Naive thymus-derived CD8-positive, alpha-beta T cell (primary cell): ENCODE data around the gene NMNAT2. TPM values are rescaled to one million over a fixed set of nuclear protein-coding genes. Genes with fewer than 3 reads are reported as not detected.
"Not testable (repeated sequence)": the region's sequence is repeated elsewhere in the genome, so short reads cannot be mapped to it uniquely, and the experiment has no call there.

Experiments
- ATAC-seq, 2 donors: fragments of 150-1000 bp; cut with Tn5 transposase in 1 of 2; sonication (Bioruptor Pico), chemical (Tn5 transposase) in 1 of 2; 1 replicate in 1 of 2; 2 replicates in 1 of 2; pipeline ENCODE4 v1.10.0; 2021; ENCODE audit warnings: mild to moderate bottlenecking in 2 of 2, moderate library complexity in 2 of 2
- POLR2A ChIA-PET: fragments of 350-600 bp; sonication (Branson Sonifier 250); formaldehyde crosslinking; loops from one replicate; lab custom pipeline; 2021; ENCODE audit warnings: antibody characterized with exemption; lab: Charles Lee
- DNase-seq, 10 donors: peaks; one replicate each; pipeline versions ENCODE4 v3.0.0 to v3.0.0-alpha.2; 2020 to 2022
- H3K27ac Mint-ChIP-seq, 10 donors: one replicate each; pipeline ENCODE4 v1.8.0; 2020 to 2022; ENCODE audit warnings: mild to moderate bottlenecking in 10 of 10, mixed read lengths in 10 of 10, moderate library complexity in 4 of 10, inconsistent platforms in 1 of 10
- H3K27me3 Mint-ChIP-seq, 5 donors: one replicate each; pipeline ENCODE4 v1.8.0; 2021 to 2022; ENCODE audit warnings: mixed read lengths in 5 of 5
- H3K36me3 Mint-ChIP-seq, 3 donors: one replicate each; pipeline ENCODE4 v1.8.0; 2020 to 2022; ENCODE audit warnings: mixed read lengths in 3 of 3, mild to moderate bottlenecking in 2 of 3, inconsistent platforms in 1 of 3
- H3K4me1 Mint-ChIP-seq, 4 donors: one replicate each; pipeline ENCODE4 v1.8.0; 2021 to 2022; ENCODE audit warnings: mixed read lengths in 4 of 4
- H3K4me3 Mint-ChIP-seq, 10 donors: one replicate each; pipeline ENCODE4 v1.8.0; 2020 to 2022; ENCODE audit warnings: mild to moderate bottlenecking in 10 of 10, mixed read lengths in 10 of 10, moderate library complexity in 6 of 10, inconsistent platforms in 1 of 10
- H3K9me3 Mint-ChIP-seq, 9 donors: one replicate each; pipeline ENCODE4 v1.8.0; 2020 to 2022; ENCODE audit warnings: mixed read lengths in 9 of 9, mild to moderate bottlenecking in 3 of 9, inconsistent platforms in 1 of 9, moderate library complexity in 1 of 9
- polyA plus RNA-seq, 3 donors: library from polyadenylated mRNA; unstranded; fragments of 300-500 nt; fragmentation: Illumina TruSeq; gene quantifications; one replicate each; pipeline ENCODE4 v1.2.3, GENCODE V29; 2021
- total RNA-seq, 8 experiments: library from RNA in 2 of 8; stranded (reverse) in 2 of 8; gene quantifications; one replicate each; pipeline ENCODE4 v1.2.3 and lab custom pipeline; 2021 to 2026

NMNAT2 gene
- total and polyA plus RNA-seq, 5 experiments from 2014 or later, result not detected

DNA sequence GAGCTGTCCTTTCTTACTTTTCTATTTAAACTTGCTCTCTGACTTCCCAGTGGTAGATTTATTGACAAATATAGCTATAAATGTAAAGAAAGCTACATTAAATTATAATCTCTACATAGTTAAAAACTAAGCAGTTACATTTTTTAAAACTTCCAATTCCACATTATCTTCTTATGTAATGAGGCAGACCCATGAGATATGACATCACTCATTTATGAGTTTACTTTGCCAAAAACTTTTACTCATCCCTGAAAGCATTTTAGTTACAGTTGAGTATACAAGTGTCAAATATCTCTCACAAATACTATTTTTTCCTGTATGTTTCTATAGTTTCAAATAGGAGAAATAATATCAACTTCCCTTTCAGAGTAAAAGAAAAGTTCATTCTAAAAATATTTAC lies 3.8 kb downstream of the NMNAT2 start:
- H3K9me3 Mint-ChIP-seq, result peaks cover 0 to 2% (median 0%) of the 10 kb centered on the region in 9 donors
- H3K4me1 Mint-ChIP-seq, result peaks cover 19 to 30% (median 27%) of the 10 kb centered on the region in 4 donors
- peaks cover 0 to 16% (median 0%) of the 10 kb centered on the region in 3 donors for H3K36me3 Mint-ChIP-seq
- no peak overlapping the region for H3K4me3 Mint-ChIP-seq
- no peak overlapping the region for H3K27ac Mint-ChIP-seq
- DNase-seq, result no peak
- peaks cover 34 to 55% (median 43%) of the 10 kb centered on the region in 5 donors for H3K27me3 Mint-ChIP-seq
- POLR2A ChIA-PET, result no interaction called here
- ATAC-seq, result no peak

DNA sequence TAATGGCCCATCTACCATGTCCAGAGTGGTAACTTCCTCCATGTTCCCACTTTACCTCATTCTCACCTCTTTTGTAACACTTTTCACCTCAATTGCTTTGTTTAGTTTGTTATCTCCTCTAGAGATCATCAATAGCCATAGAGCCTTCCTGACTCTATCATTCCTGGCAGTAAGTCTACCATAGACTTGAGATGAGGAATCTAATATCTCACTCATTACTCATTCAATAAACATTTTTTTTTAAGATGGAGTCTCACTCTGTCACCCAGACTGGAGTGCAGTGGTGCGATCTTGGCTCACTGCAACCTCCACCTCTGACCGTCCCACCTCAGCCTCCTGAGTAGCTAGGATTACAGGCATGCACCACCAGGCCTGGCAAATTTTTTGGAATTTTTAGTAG lies 7.1 kb downstream of the NMNAT2 start:
- Mint-ChIP-seq H3K27me3 (peaks cover 13 to 36% (median 20%) of the 10 kb centered on the region in 5 donors), H3K36me3 (peaks cover 0 to 7% (median 0%) of the 10 kb centered on the region in 3 donors), H3K4me3 (no peak overlapping the region), H3K4me1 (peaks cover 0 to 2% (median under 1%) of the 10 kb centered on the region in 4 donors), H3K9me3 (peaks cover 0 to 2% (median 0%) of the 10 kb centered on the region in 9 donors), H3K27ac (no peak overlapping the region)
- POLR2A ChIA-PET, result no interaction called here
- no peak for DNase-seq
- no peak for ATAC-seq

DNA sequence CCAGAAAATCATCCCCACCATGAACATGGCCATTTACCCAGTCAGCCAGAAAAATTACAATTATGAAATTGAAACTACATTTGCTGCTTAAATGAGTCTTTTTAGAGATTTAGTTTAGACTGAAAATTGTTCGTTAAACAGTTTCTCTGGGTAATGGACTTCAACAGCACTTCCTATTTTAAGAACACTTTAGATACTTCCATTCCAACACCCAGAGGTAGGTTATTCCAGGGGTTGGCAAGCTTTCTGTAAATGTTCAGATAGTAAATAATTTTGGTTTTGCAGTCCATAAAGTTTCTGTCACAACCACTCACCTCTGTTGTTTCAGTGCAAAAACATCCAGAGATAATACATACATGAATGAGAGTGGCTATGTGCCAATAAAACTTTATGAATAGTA lies 10.2 kb downstream of the NMNAT2 start:
- Mint-ChIP-seq H3K27me3 (peaks cover 23 to 42% (median 27%) of the 10 kb centered on the region in 5 donors), H3K4me1 (no peaks in the 10 kb centered on the region), H3K9me3 (peaks cover 0 to 2% (median 0%) of the 10 kb centered on the region in 9 donors), H3K27ac (no peak overlapping the region), H3K36me3 (peaks cover 0 to 4% (median 0%) of the 10 kb centered on the region in 3 donors), H3K4me3 (no peak overlapping the region)
- no peak for ATAC-seq
- POLR2A ChIA-PET, result no interaction called here
- DNase-seq, result no peak

DNA sequence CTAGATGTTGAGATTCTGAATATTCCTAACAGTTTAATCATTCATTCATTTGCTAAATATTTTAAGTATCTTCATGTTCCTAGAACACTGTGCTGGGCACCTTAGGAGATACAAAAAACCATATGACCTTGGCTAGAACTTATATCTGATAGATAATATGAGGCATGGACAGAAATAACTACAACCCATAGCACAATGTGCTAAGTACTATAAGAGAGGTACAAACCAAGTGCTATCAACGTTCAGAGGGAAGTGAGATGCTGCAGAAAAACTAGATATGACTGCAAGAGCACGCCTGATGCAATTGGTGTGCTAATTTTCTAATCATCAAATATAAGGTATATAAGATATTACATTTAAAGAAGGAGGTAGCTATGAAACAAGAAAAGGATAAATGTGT lies 10.7 kb downstream of the NMNAT2 start:
- no peak for ATAC-seq
- H3K36me3 Mint-ChIP-seq, result peaks cover 0 to 4% (median 0%) of the 10 kb centered on the region in 3 donors
- no peak for DNase-seq
- peaks cover 23 to 43% (median 27%) of the 10 kb centered on the region in 5 donors for H3K27me3 Mint-ChIP-seq
- H3K9me3 Mint-ChIP-seq, result peaks cover 0 to 2% (median 0%) of the 10 kb centered on the region in 9 donors
- no peak overlapping the region for H3K4me3 Mint-ChIP-seq
- POLR2A ChIA-PET, result no interaction called here
- H3K4me1 Mint-ChIP-seq, result no peaks in the 10 kb centered on the region
- no peak overlapping the region for H3K27ac Mint-ChIP-seq

DNA sequence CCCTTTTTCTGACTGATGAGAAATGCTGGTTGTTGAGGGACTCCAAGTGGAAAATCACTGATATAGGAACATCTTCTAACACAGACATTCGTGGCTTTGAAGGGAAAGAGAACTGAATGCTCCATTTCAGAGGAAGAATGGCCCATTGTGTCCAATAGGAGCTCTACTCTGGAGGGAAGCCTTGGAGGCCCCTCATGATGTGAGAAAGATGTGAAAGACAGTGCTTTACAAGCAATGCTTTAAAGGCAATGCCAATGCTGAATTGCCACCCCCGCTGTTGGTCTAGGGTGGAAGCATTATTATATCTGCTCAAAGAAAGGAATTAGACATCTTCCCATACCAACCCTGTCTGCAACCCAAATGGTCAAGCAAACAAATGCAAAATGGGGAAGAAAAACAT lies 13.7 kb downstream of the NMNAT2 start:
- no peak overlapping the region for H3K4me3 Mint-ChIP-seq
- H3K27me3 Mint-ChIP-seq, result peaks cover 23 to 43% (median 25%) of the 10 kb centered on the region in 5 donors
- no peaks in the 10 kb centered on the region for H3K4me1 Mint-ChIP-seq
- no peaks in the 10 kb centered on the region for H3K36me3 Mint-ChIP-seq
- ATAC-seq (no peak), DNase-seq (no peak)
- peaks cover 0 to 5% (median 0%) of the 10 kb centered on the region in 9 donors for H3K9me3 Mint-ChIP-seq
- H3K27ac Mint-ChIP-seq, result no peak overlapping the region
- POLR2A ChIA-PET, result no interaction called here

DNA sequence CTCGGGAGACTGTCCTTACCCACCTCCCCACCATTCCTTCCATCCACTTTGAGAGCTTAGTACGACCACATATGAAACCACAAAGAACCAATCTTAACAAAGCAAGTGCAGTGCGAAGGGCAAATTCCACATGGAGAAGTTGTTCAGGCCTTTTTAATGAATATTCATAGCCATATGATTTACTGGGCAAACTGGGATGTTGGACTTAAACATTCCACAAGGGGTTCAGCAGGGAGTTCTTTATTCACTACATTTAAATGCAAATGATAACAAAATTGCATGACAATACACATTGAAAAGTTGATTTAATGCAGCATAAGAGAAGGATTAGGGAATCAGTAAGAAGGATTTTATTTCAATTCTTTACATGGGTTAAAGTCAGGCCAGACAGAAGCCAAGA lies 14.7 kb downstream of the NMNAT2 start:
- H3K27me3 Mint-ChIP-seq, result peaks cover 24 to 48% (median 28%) of the 10 kb centered on the region in 5 donors
- H3K9me3 Mint-ChIP-seq, result peaks cover 0 to 5% (median 0%) of the 10 kb centered on the region in 9 donors
- H3K36me3 Mint-ChIP-seq, result no peaks in the 10 kb centered on the region
- ATAC-seq (no peak), DNase-seq (no peak)
- no peak overlapping the region for H3K4me3 Mint-ChIP-seq
- H3K27ac Mint-ChIP-seq, result no peak overlapping the region
- H3K4me1 Mint-ChIP-seq, result no peaks in the 10 kb centered on the region
- POLR2A ChIA-PET, result interaction anchor here (0.6 kb wide), 1 partner anchor 927 kb away, joined by 4 read pairs; no protein-coding TSS in a partner anchor

DNA sequence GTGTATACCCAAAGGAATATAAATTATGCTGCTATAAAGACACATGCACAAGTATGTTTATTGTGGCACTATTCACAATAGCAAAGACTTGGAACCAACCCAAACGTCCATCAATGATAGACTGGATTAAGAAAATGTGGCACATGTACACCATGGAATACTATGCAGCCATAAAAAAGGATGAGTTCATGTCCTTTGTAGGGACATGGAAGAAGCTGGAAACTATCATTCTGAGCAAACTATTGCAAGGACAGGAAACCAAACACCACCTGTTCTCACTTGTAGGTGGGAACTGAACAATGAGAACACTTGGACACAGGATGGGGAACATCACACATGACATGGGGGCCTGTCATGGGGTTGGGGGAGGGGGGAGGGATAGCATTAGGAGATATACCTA lies 16.6 kb downstream of the NMNAT2 start:
- POLR2A ChIA-PET, result not testable (repeated sequence)
- peaks cover 28 to 59% (median 36%) of the 10 kb centered on the region in 5 donors for H3K27me3 Mint-ChIP-seq

DNA sequence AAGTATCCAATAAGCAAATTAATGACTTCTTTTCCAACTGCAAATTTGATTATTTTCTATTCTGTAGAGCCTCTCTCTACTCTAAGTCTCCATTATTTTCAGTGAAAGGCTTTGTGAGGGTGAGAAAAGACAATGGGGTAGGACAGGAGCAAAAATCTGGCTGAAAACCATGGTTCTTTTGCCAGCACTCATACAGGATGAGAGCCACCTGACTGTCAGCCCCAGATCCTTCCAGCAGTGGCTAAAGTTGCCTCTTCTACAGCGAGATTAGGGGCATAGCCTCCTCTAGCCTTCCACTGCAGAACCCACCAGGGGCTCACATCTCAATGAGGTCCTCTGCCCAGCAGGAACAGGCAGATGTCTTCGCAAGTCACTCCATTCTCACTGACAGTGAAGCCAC lies 23.7 kb downstream of the NMNAT2 start:
- peaks cover 0 to 2% (median 0%) of the 10 kb centered on the region in 9 donors for H3K9me3 Mint-ChIP-seq
- ATAC-seq, result no peak
- H3K27me3 Mint-ChIP-seq, result peaks cover 19 to 43% (median 28%) of the 10 kb centered on the region in 5 donors
- DNase-seq, result no peak
- H3K4me3 Mint-ChIP-seq, result no peak overlapping the region
- no peaks in the 10 kb centered on the region for H3K36me3 Mint-ChIP-seq
- POLR2A ChIA-PET, result no interaction called here
- no peaks in the 10 kb centered on the region for H3K4me1 Mint-ChIP-seq
- H3K27ac Mint-ChIP-seq, result no peak overlapping the region

More for the DNA sequence above, 16.6 kb downstream of the NMNAT2 start:
- H3K36me3 Mint-ChIP-seq, H3K9me3 Mint-ChIP-seq, H3K27ac Mint-ChIP-seq, H3K4me1 Mint-ChIP-seq, DNase-seq, ATAC-seq, H3K4me3 Mint-ChIP-seq: not testable (repeated sequence)

DNA sequence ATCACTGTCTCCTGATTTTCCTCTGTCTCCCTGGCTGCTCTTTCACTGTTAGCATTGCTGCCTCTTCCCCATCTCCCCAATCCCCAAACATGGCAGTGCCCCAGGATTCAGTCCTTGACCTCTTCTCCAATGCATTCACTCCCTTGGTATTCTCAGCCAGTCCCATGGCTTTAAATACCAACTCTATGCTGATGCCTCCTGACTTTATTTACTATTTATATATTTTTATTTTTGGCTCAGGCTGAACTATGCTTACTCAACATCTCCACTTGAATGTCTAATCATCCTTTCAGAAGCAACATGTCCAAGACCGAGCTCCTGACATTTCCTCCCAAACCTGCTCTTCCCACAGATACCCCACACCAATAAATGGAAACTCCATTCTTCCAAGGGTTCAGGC lies 26.3 kb downstream of the NMNAT2 start:
- H3K27ac Mint-ChIP-seq, result no peak overlapping the region
- DNase-seq, result no peak

DNA sequence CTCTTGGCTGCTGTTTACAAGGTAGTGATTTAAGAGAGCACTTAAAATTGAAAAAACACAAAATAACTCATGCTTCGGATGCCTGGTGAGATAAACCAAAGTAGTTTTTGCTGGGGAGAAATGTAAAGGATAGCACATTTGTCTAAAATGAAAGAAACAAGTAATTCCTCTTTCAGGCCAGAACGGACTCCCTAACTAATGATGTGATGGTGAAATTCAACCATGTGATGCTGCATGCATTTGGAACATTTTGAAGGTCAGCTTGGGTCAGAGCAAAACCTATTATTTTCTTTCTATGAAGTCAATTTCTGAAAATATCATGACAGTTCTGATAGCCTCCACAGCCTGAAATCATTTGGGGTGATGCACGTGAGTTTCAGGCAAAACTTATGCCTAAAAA lies 27.6 kb downstream of the NMNAT2 start:
- ATAC-seq, result no peak
- H3K27me3 Mint-ChIP-seq, result peaks cover 10 to 24% (median 15%) of the 10 kb centered on the region in 5 donors
- DNase-seq, result no peak
- H3K27ac Mint-ChIP-seq, result no peak overlapping the region
- no peaks in the 10 kb centered on the region for H3K9me3 Mint-ChIP-seq
- POLR2A ChIA-PET, result no interaction called here
- H3K4me1 Mint-ChIP-seq, result no peaks in the 10 kb centered on the region
- no peak overlapping the region for H3K4me3 Mint-ChIP-seq
- no peaks in the 10 kb centered on the region for H3K36me3 Mint-ChIP-seq

More for the DNA sequence above, 26.3 kb downstream of the NMNAT2 start:
- POLR2A ChIA-PET, result no interaction called here
- no peaks in the 10 kb centered on the region for H3K36me3 Mint-ChIP-seq
- no peaks in the 10 kb centered on the region for H3K9me3 Mint-ChIP-seq
- no peak for ATAC-seq
- no peaks in the 10 kb centered on the region for H3K4me1 Mint-ChIP-seq
- peaks cover 17 to 25% (median 21%) of the 10 kb centered on the region in 5 donors for H3K27me3 Mint-ChIP-seq
- H3K4me3 Mint-ChIP-seq, result no peak overlapping the region

DNA sequence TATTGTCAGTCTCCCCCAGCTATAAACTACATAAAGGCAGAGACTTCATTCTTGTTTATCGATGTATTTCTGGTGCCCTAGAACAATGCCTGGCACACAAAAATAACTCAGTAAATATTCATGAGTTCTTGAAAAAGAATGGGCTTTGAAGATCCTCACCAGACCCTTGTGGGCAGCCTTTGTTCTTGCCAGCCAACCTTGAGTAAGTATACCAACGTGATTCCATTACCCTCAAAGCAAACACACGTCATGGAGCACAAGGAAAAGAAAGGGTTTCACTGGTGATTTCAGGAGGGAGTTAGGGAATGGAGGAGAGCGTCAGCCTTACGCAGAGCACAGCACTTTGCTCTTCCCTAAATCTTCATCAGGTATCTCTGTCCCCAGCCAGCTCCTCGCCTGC lies 29.4 kb downstream of the NMNAT2 start:
- H3K9me3 Mint-ChIP-seq, result no peaks in the 10 kb centered on the region
- ATAC-seq (no peak), DNase-seq (no peak)
- no peaks in the 10 kb centered on the region for H3K36me3 Mint-ChIP-seq
- POLR2A ChIA-PET, result no interaction called here
- H3K27ac Mint-ChIP-seq, result no peak overlapping the region
- no peak overlapping the region for H3K4me3 Mint-ChIP-seq
- H3K4me1 Mint-ChIP-seq, result no peaks in the 10 kb centered on the region
- peaks cover 2 to 12% (median 5%) of the 10 kb centered on the region in 5 donors for H3K27me3 Mint-ChIP-seq

DNA sequence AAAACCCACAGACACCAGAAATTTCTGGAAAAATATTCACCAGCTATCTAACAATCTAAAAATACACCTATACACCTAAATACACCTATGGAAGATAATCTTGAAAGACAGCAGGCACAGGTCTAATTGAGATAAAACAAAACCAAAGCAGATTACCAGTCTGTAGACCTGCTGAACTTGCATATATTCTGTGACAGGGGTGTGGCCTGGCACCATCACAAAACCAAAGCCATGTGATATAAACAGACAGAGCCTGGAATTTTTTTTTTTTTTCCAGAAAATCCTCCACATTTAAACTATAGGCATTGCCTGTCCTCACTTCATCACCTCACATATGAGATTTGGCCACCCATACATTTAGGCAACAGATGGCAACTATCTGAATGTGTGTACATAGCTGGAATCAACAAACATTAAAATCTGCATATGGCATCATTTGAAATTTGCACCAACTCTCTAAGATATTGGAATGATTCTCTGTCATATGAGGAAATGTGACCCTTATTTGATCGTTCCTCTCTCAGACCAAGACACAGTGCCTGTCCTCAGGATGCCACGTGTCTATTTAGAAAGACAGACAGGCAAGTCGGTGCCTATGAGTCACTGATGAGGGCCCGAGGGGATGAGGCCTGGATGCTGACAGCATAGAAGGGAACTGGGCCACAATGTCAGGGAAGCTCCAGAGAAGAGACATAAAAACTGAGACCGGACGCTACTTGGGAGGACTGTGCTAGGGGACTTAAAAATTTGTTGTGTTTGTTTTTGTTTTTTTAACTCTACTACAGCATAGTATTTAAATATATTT lies 32.6 kb downstream of the NMNAT2 start:
- H3K36me3 Mint-ChIP-seq, result no peaks in the 10 kb centered on the region
- H3K4me3 Mint-ChIP-seq, result no peak overlapping the region
- POLR2A ChIA-PET, result no interaction called here
- DNase-seq, result no peak
- H3K27me3 Mint-ChIP-seq, result peaks cover 10 to 20% (median 11%) of the 10 kb centered on the region in 5 donors
- ATAC-seq, result no peak
- H3K9me3 Mint-ChIP-seq, result no peaks in the 10 kb centered on the region
- no peak overlapping the region for H3K27ac Mint-ChIP-seq
- H3K4me1 Mint-ChIP-seq, result no peaks in the 10 kb centered on the region

DNA sequence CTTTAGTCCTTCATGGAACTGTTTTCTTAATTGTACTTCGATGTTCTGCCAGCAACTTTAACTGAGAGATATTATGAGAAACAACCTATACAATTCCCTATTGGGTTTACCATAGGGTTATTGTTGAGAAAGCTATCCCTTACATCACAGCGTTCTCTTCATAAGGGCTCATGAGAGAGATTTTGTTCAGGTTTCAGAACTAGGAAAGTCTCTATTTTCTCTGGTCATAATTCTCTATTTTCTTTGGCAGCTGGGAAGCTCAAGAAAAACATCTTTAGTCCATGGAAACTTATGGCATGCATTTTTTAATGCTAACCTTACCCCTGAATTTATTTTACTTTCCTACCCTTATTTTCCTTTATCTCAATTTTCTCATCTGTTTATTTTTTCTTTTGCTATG lies 38.2 kb downstream of the NMNAT2 start:
- Mint-ChIP-seq H3K27me3 (peaks cover 17 to 36% (median 25%) of the 10 kb centered on the region in 5 donors), H3K4me3 (no peak overlapping the region), H3K36me3 (peaks cover 0 to 8% (median 0%) of the 10 kb centered on the region in 3 donors), H3K4me1 (no peaks in the 10 kb centered on the region), H3K9me3 (peaks cover 0 to 5% (median 0%) of the 10 kb centered on the region in 9 donors), H3K27ac (no peak overlapping the region)
- POLR2A ChIA-PET, result no interaction called here
- ATAC-seq (no peak), DNase-seq (no peak)
